Astrocyte of the spinal cord (primary cell): ENCODE measurements around the gene ZBTB11.
"Not testable (repeated sequence)": the region's sequence is repeated elsewhere in the genome, so short reads cannot be mapped to it uniquely, and the experiment has no call there.

Experiments used
- DNase-seq: peaks from one replicate; pipeline ENCODE4 v3.0.0; 2011; ENCODE audit warnings: low read depth, low spot score
- H3K4me3 ChIP-seq: 2 replicates; pipeline ENCODE4 v1.5.1; 2011; ENCODE audit warnings: low read depth, mild to moderate bottlenecking, low read length, moderate library complexity
- in situ Hi-C: cut with HindIII; loops from 2 replicates; pipeline ENCODE4 v1.10.0; 2017; ENCODE audit warnings: low sequenced_read_pairs
- TF ChIP-seq, protein P1 (sequence below): IDR thresholded peaks from 2 replicates; pipeline ENCODE4 v1.5.1; 2012; ENCODE audit warnings: low read depth, mild to moderate bottlenecking, low read length, inconsistent platforms

ZBTB11 gene

DNA sequence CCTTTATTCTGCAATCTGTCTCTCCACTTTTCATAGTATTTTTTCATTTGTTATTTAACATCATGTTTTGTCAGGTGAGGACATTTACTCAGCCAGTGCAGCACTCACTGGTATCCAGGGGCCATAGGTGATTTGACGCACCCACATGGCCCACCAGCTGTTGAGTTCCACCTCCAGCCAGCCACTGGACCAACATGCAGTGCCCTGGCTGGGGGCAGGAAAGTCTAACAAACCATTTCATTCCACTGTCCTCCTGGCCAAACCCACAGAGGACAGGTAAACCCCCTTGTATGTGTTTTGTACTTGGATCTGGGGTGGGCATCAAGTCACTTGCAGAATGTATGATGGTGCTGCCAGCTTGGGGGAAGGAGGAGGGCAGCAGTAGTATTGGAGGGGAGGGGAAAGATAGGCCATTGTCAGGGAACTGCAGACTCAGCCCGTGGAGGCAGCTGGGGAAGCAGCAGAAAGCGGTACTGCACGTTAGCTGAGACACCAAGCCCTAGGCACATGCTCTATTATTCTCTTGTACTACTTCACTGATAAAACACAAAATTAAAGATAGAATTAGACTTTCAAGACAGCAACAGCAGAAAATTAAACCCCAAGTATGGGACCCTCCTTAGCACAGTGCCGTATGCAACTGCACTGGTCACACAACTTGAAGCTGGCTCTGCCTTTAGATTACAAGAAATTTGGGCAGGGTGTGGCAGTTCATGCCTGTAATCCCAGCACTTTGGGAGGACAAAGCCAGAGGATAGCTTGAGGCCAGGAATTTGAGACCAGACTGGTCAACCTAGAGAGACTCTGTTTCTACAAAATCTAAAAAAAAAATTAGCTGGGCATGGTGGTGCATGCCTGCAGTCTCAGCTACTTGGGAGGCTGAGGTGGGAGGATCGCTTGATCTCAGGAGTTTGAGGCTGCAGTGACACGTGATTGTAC is 25.0 kb upstream of the ZBTB11 start:
- in situ Hi-C loops = no loop called here
- DNase-seq = no peak
- H3K4me3 ChIP-seq = no peak overlapping the region
- TF ChIP-seq, protein P1, sequence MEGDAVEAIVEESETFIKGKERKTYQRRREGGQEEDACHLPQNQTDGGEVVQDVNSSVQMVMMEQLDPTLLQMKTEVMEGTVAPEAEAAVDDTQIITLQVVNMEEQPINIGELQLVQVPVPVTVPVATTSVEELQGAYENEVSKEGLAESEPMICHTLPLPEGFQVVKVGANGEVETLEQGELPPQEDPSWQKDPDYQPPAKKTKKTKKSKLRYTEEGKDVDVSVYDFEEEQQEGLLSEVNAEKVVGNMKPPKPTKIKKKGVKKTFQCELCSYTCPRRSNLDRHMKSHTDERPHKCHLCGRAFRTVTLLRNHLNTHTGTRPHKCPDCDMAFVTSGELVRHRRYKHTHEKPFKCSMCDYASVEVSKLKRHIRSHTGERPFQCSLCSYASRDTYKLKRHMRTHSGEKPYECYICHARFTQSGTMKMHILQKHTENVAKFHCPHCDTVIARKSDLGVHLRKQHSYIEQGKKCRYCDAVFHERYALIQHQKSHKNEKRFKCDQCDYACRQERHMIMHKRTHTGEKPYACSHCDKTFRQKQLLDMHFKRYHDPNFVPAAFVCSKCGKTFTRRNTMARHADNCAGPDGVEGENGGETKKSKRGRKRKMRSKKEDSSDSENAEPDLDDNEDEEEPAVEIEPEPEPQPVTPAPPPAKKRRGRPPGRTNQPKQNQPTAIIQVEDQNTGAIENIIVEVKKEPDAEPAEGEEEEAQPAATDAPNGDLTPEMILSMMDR = no peak

DNA sequence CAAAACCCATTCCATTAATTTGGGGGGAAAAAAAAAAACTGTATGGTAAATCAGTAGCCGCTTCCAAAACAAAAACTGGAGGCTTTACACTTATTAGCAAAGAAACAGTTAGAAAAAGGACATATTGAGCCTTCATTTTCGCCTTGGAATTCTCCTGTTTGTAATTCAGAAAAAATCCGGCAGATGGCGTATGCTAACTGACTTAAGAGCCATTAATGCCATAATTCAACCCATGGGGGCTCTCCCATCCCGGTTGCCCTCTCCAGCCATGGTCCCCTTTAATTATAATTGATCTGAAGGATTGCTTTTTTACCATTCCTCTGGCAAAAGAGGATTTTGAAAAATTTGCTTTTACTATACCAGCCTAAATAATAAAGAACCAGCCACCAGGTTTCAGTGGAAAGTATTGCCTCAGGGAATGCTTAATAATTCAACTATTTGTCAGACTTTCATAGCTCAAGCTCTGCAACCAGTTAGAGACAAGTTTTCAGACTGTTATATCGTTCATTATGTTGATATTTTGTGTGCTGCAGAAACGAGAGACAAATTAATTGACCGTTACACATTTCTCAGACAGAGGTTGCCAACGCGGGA is 18.9 kb upstream of the ZBTB11 start:
- TF ChIP-seq, protein P1 = peak; percentile 62
- in situ Hi-C loops = no loop called here
- DNase-seq = peak; percentile 68
- no peak overlapping the region for H3K4me3 ChIP-seq

DNA sequence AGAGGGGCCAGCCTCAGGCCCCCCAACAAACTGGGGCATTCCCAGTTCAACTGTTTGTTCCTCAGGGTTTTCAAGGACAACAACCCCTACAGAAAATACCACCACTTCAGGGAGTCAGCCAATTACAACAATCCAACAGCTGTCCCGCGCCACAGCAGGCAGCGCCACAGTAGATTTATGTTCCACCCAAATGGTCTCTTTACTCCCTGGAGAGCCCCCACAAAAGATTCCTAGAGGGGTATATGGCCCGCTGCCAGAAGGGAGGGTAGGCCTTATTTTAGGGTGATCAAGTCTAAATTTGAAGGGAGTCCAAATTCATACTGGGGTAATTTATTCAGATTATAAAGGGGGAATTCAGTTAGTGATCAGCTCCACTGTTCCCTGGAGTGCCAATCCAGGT is 17.9 kb upstream of the ZBTB11 start:
- H3K4me3 ChIP-seq, DNase-seq, in situ Hi-C loops: not testable (repeated sequence)

DNA sequence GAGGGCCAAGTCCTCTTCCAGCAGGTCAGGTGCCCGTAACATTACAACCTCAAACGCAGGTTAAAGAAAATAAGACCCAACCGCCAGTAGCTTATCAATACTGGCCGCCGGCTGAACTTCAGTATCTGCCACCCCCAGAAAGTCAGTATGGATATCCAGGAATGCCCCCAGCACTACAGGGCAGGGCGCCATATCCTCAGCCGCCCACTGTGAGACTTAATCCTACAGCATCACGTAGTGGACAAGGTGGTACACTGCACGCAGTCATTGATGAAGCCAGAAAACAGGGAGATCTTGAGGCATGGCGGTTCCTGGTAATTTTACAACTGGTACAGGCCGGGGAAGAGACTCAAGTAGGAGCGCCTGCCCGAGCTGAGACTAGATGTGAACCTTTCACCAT is 16.6 kb upstream of the ZBTB11 start:
- H3K4me3 ChIP-seq, in situ Hi-C loops: not testable (repeated sequence)
- TF ChIP-seq, protein P1 = peak; percentile 54
- peak; percentile 44 for DNase-seq

DNA sequence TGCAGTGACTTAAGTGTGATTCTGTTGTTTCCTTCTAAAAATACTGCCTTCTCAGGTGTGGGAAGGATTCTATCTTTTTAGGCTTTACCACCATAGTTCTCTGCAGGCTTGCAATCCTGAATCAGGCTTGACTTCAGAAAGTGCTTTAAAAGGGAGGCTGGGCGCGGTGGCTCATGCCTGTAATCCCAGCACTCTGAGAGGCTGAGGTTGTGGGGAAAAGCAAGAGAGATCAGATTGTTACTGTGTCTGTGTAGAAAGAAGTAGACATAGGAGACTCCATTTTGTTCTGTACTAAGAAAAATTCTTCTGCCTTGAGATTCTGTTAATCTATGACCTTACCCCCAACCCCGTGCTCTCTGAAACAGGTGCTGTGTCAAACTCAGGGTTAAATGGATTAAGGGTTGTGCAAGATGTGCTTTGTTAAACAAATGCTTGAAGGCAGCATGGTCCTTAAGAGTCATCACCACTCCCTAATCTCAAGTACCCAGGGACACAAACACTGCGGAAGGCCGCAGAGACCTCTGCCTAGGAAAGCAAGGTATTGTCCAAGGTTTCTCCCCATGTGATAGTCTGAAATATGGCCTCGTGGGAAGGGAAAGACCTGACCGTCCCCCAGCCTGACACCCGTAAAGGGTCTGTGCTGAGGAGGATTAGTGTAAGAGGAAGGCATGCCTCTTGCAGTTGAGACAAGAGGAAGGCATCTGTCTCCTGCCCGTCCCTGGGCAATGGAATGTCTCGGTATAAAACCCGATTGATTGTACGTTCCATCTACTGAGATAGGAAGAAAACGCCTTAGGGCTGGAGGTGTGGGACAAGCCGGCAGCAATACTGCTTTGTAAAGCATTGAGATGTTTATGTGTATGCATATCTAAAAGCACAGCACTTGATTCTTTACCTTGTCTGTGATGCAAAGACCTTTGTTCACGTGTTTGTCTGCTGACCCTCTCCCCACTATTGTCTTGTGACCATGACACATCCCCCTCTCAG is 15.0 kb upstream of the ZBTB11 start:
- in situ Hi-C loops, DNase-seq, H3K4me3 ChIP-seq: not testable (repeated sequence)

DNA sequence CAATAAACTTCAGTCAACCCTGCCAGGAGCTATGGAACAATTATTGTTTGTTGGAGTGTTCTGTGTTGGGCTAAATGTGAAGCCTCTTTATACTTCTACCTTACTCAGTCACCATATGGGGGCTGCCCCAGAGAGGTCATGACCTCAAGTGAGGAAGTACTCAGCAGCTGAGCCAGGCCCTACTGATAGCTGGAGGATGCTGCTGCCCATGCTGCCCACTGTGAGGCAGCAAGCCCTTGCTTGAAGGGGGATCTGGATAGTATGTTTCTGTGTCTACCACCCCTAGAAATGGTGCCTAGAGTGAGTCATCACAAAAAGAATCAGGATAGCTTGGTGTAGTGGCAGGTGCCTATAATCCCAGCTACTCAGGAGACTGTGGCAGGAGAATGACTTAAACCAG is 14.0 kb upstream of the ZBTB11 start:
- in situ Hi-C loops = no loop called here
- TF ChIP-seq, protein P1 = no peak
- no peak for DNase-seq
- H3K4me3 ChIP-seq = no peak overlapping the region

DNA sequence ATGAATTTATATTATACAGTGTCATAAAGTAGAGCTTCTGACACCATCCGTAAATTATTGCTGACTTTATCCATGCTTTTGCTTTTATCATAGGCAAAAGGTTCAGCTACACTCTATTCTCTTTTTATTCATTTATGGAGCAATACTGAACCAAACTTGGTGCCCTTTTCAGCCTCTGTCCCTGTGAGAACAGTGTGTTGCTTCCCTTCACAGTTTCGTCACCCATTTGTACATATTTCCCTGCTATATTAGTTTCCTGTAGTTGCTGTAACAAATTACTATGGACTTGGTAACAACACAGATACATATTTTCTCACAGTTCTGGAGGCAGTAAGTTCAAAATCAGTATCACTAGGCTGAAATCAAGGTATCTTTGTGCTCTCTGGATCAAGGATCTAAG is 12.4 kb upstream of the ZBTB11 start:
- H3K4me3 ChIP-seq = no peak overlapping the region
- in situ Hi-C loops = no loop called here
- TF ChIP-seq, protein P1 = no peak
- DNase-seq = no peak
